Endothelial cell of umbilical vein (primary cell): Measurements from ENCODE around the gene HPX. TPM values are rescaled to one million over a fixed set of nuclear protein-coding genes. Genes with fewer than 3 reads are reported as not detected.

Source experiments
- BruUV-seq: library from RNA; stranded (reverse); fragments of 400-500 nt; replicated peaks from 2 replicates; lab custom pipeline; 2021; lab: Mats Ljungman, UMichigan
- CTCF ChIA-PET: fragments of 300-600, 350-600 bp; sonication (Branson Sonifier 250); formaldehyde crosslinking; loops from one replicate; lab custom pipeline; 2021; ENCODE audit warnings: antibody characterized with exemption, inconsistent platforms; lab: Charles Lee
- POLR2A ChIA-PET: fragments of 300-600, 350-600 bp; sonication (Branson Sonifier 250); formaldehyde crosslinking; loops from one replicate; lab custom pipeline; 2021; ENCODE audit warnings: antibody characterized with exemption, inconsistent platforms; lab: Charles Lee
- DNase-seq: peaks from one replicate; pipeline ENCODE4 v3.0.0-alpha.2; 2011; ENCODE audit warnings: low read depth, low spot score
- FAIRE-seq: peaks from 2 replicates; lab custom pipeline; 2011; peaks lifted over from hg19 to GRCh38; lab: Jason Lieb, UNC
- H2AFZ ChIP-seq: 2 replicates; pipeline ENCODE4 v1.6.0; 2012; ENCODE audit warnings: low read depth, low read length, control low read depth, inconsistent platforms
- H3K27ac ChIP-seq: 2 replicates; pipeline ENCODE4 v1.5.1; 2011; ENCODE audit warnings: low read depth, mild to moderate bottlenecking, control low read depth, low read length, moderate library complexity; ENCODE audit not compliant: insufficient read depth
- H3K27me3 ChIP-seq, 2 experiments: 2 replicates each; pipeline versions ENCODE4 v1.6.0 to v1.6.1; 2011; ENCODE audit warnings: low read length in 2 of 2, mixed read lengths in 1 of 2; ENCODE audit not compliant: control insufficient read depth in 2 of 2, insufficient read depth in 2 of 2
- H3K36me3 ChIP-seq, 2 experiments: 2 replicates in 1 of 2; 3 replicates in 1 of 2; pipeline ENCODE4 v1.5.1; 2011; ENCODE audit warnings: low read length in 2 of 2, mild to moderate bottlenecking in 1 of 2, moderate library complexity in 1 of 2; ENCODE audit not compliant: control insufficient read depth in 2 of 2, insufficient read depth in 2 of 2; ENCODE audit errors: extremely low read depth in 1 of 2
- H3K4me1 ChIP-seq: 3 replicates; pipeline ENCODE4 v1.5.1; 2011; ENCODE audit warnings: mild to moderate bottlenecking, low read length; ENCODE audit not compliant: control insufficient read depth, insufficient read depth; ENCODE audit errors: extremely low read depth
- H3K4me2 ChIP-seq: 2 replicates; pipeline ENCODE4 v1.6.1; 2011; ENCODE audit warnings: low read length, control low read depth, mixed read lengths; ENCODE audit not compliant: insufficient read depth
- H3K4me3 ChIP-seq, 3 experiments: fragments of 200-600 bp in 1 of 3; sonication (generic), shearing (Covaris generic) in 1 of 3; replicated peaks in 1 of 3; 2 replicates each; pipeline ENCODE4 v1.5.1; 2011 to 2016; ENCODE audit warnings: control low read depth in 3 of 3, low read length in 3 of 3, mild to moderate bottlenecking in 2 of 3, inconsistent platforms in 1 of 3, low read depth in 1 of 3, moderate library complexity in 1 of 3; ENCODE audit not compliant: insufficient read depth in 1 of 3
- H3K79me2 ChIP-seq: 2 replicates; pipeline ENCODE4 v1.6.0; 2012; ENCODE audit warnings: low read length, inconsistent platforms; ENCODE audit not compliant: control insufficient read depth, insufficient read depth
- H3K9ac ChIP-seq: replicated peaks from 2 replicates; pipeline ENCODE3; 2011; ENCODE audit warnings: low read length, control low read depth; ENCODE audit not compliant: insufficient read depth; ENCODE audit errors: extremely low read depth
- H3K9me1 ChIP-seq: replicated peaks from 3 replicates; pipeline ENCODE4 v1.6.0; 2011; ENCODE audit warnings: mild to moderate bottlenecking, low read length; ENCODE audit not compliant: control insufficient read depth, insufficient read depth; ENCODE audit errors: extremely low read depth
- H3K9me3 ChIP-seq: replicated peaks from 2 replicates; pipeline ENCODE4 v1.5.1; 2012; ENCODE audit warnings: low read length, inconsistent platforms; ENCODE audit not compliant: control insufficient read depth, insufficient read depth
- H4K20me1 ChIP-seq: replicated peaks from 2 replicates; pipeline ENCODE3; 2011; ENCODE audit warnings: mild to moderate bottlenecking, low read length; ENCODE audit not compliant: control insufficient read depth, insufficient read depth; ENCODE audit errors: extremely low read depth
- CTCF ChIP-seq, 2 donors: IDR thresholded peaks; 1 replicate in 1 of 2; 2 replicates in 1 of 2; pipeline ENCODE4 v1.5.1; 2011; ENCODE audit warnings: low read length in 2 of 2, mild to moderate bottlenecking in 2 of 2, moderate library complexity in 2 of 2, control low read depth in 1 of 2, inconsistent platforms in 1 of 2, low read depth in 1 of 2; ENCODE audit not compliant: insufficient read depth in 1 of 2; ENCODE audit errors: extremely low read depth in 1 of 2
- EZH2 ChIP-seq: IDR thresholded peaks from 2 replicates; pipeline ENCODE4 v1.6.1; 2012; ENCODE audit warnings: borderline replicate concordance, low read depth, mild to moderate bottlenecking, moderate library complexity, low read length, inconsistent platforms; ENCODE audit not compliant: severe bottlenecking
- FOS ChIP-seq: IDR thresholded peaks from 2 replicates; pipeline ENCODE4 v1.6.1; 2011; ENCODE audit warnings: mild to moderate bottlenecking, low read length, moderate library complexity, borderline replicate concordance; ENCODE audit not compliant: insufficient read depth
- GATA2 ChIP-seq: IDR thresholded peaks from 2 replicates; pipeline ENCODE4 v1.7.0; 2011; ENCODE audit warnings: low read depth, mild to moderate bottlenecking, moderate library complexity, mixed read lengths, low read length; ENCODE audit not compliant: insufficient read length, insufficient read depth
- JUN ChIP-seq: IDR thresholded peaks from 2 replicates; pipeline ENCODE4 v1.6.1; 2011; ENCODE audit warnings: borderline replicate concordance, low read depth; ENCODE audit not compliant: insufficient read length, insufficient read depth
- MYC ChIP-seq: IDR thresholded peaks from one replicate; pipeline ENCODE4 v1.6.1; 2011; ENCODE audit warnings: mild to moderate bottlenecking, low read depth, low read length
- POLR2A ChIP-seq: IDR thresholded peaks from 2 replicates; pipeline ENCODE4 v1.6.1; 2012; ENCODE audit warnings: low read depth, mild to moderate bottlenecking, control low read depth, low read length
- POLR2AphosphoS5 ChIP-seq: IDR thresholded peaks from 2 replicates; pipeline ENCODE4 v1.6.1; 2012; ENCODE audit warnings: low read depth, mild to moderate bottlenecking, control low read depth, low read length, moderate library complexity; ENCODE audit not compliant: insufficient read depth
- dilution Hi-C: fragments of 300-500 bp; cut with MboI; formaldehyde crosslinking; loops from one replicate; pipeline ENCODE4 v1.15.0; 2019; ENCODE audit warnings: low sequenced_read_pairs; ENCODE audit not compliant: extremely low pct_ligation_motif_present
- intact Hi-C: fragments of 100-400 bp; cut with micrococcal nuclease; formaldehyde crosslinking; loops from one replicate; pipeline ENCODE4 v1.10.0; 2022
- polyA plus RNA-seq, 4 experiments: library from polyadenylated mRNA; depleted of rRNA in 3 of 4; stranded (reverse) in 3 of 4; unstranded in 1 of 4; fragments of >200 nt; gene quantifications; 2 replicates each; pipeline versions ENCODE4 v1.2.1 to v1.2.3, GENCODE V29; 2011 to 2012; ENCODE audit warnings: missing spikeins in 1 of 4
- total RNA-seq: library from RNA; stranded (reverse); gene quantifications from 2 replicates; pipeline ENCODE4 v1.2.3, GENCODE V29; 2021
- TF ChIP-seq, protein P1 (sequence below): IDR thresholded peaks from 2 replicates; pipeline ENCODE4 v1.6.1; 2011; ENCODE audit not compliant: insufficient read depth, insufficient read length

The HPX gene
- total and polyA plus RNA-seq, 2 donors (not counting 3 experiments of a cell fraction or from before 2014, with no cell fraction given): 1.3 to 1.5 TPM

GRCh38 chr11:6473451-6474412 is 32.9 kb upstream of the HPX start, which contains the start of gene TRIM3:
Gene TRIM3, minus strand, starts transcription at chr11:6473941. Its CDS starts 8,246 bp downstream, at chr11:6465695.
- TF ChIP-seq POLR2A (peak; percentile 95), POLR2AphosphoS5 (peak; percentile 94), JUN (no peak), FOS (no peak), CTCF (IDR thresholded peaks at IDR 0.05; ENCODE audit: extremely low read depth in 1 of 2, insufficient read depth in 1 of 2, low read depth in 1 of 2, low read length in 2 of 2) (peak in 1 of 2 donors; percentile 42), GATA2 (no peak), EZH2 (no peak), MYC (no peak)
- TF ChIP-seq, protein P1, sequence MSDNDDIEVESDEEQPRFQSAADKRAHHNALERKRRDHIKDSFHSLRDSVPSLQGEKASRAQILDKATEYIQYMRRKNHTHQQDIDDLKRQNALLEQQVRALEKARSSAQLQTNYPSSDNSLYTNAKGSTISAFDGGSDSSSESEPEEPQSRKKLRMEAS: no peak
- BruUV-seq: no TSS peak
- Histone ChIP-seq H3K4me1 (peaks cover 21% of the 10 kb centered on the region), H3K9ac (peak within 1 kb of the TSS; percentile 76), H3K79me2 (peaks cover 6% of the 10 kb centered on the region), H3K9me1 (no peaks in the 10 kb centered on the region), H3K4me2 (peak within 1 kb of the TSS; percentile 93), H3K4me3 (peak within 1 kb of the TSS; percentile 61 to 87 (median 68)), H3K9me3 (no peaks in the 10 kb centered on the region), H3K36me3 (peaks cover 2 to 16% of the 10 kb centered on the region in 2 experiments), H3K27me3 (no peaks in the 10 kb centered on the region), H3K27ac (peak within 1 kb of the TSS; percentile 87), H4K20me1 (no peaks in the 10 kb centered on the region), H2AFZ (peak within 1 kb of the TSS; percentile 90)
- FAIRE-seq: peak; percentile 87
- POLR2A ChIA-PET: interaction anchor here (1.0 to 1.4 kb wide), 2 partner anchors 8 to 54 kb away, joined by 3 to 4 read pairs; partner anchors contain the start of genes ARFIP2 and TIMM10B
- DNase-seq: peak; percentile 87
- intact Hi-C loops: loop anchor here (1.0 to 5.0 kb wide), 5 partner anchors 8 to 241 kb away; partner anchors contain the start of genes ARFIP2, FHIP1B, TIMM10B and TPP1
- CTCF ChIA-PET: interaction anchor here (1.2 to 3.5 kb wide), 6 partner anchors 30 to 145 kb away, joined by 3 to 32 read pairs (median 4); partner anchors contain the start of gene TPP1
- dilution Hi-C loops: no loop called here
